Activated T-cell treated with anti-CD3 and anti-CD28 coated beads for 1 hour (primary cell): ENCODE results near the gene CDH4.

ENCODE experiments used
- DNase-seq: peaks from one replicate; pipeline ENCODE4 v3.0.0-alpha.2; 2020; ENCODE audit warnings: low read depth

CDH4 gene

DNA sequence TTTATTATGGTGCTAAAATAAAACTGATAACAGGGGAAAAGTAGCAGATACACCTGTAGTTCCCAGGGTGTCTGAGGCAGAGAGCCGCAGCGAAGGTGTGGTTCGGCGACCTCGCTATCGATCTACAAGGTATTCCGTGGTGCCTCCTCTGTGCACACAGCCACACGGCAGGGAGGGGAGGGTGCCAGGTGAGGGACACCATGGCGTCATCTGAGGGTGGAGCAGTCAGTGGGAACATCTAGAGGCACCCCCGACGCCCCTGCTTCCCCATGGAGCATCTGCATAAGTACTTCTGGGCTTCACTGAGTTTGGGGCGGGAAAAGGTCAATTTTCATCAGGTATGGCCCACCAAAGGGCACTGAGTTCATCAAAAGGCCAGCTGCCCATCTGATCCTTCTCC lies 570.3 kb downstream of the CDH4 start:
- no peak for DNase-seq

- DNase-seq: no peak
Observed at GRCh38 chr20:61823242-61823641, 571.2 kb downstream of the CDH4 start.

GRCh38 chr20:61828891-61829290 lies 576.8 kb downstream of the CDH4 start:
- DNase-seq: no peak

DNA sequence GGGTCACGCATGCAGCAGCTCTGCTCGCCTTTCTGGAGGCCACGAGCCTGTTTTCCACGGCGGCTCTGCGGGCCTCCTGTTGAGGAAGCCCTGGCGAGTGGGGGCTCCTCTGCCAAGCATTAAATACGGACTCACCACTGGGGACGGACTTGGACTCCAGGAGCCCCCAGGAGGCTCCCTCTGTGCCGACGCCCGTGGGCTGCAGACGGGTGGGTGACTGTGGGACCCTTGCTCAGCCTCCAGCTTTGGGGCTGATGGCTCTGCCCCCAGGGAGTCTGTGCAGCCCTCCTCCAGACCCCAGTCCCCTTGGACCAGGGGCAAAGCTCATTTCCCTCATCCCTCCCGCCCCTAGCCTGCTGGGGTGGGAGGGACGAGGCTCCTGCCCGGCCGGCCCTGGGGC lies 577.5 kb downstream of the CDH4 start:
- DNase-seq: no peak

- DNase-seq: no peak
Observed at GRCh38 chr20:61830241-61830930, 578.3 kb downstream of the CDH4 start.

- DNase-seq: no peak
Observed at GRCh38 chr20:61830991-61831390, 578.9 kb downstream of the CDH4 start.

DNA sequence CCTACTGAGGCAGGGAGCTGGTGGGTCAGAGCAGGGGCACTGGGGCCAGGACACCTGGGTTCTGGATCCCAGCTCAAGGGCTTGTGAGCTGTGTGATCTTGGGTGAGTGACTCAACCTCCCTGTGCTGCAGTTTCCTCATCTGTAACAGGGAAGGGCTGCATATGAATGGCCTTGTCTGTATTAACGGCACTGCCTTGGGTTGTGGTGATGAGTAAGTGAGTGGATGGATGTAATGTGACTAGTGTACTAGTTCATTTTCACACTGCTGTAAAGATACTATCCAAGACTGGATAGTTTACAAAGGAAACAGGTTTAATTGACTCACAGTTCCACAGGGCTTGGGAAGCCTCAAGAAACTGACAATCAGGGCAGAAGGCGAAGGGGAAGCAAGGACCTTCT lies 580.1 kb downstream of the CDH4 start:
- DNase-seq: no peak

DNA sequence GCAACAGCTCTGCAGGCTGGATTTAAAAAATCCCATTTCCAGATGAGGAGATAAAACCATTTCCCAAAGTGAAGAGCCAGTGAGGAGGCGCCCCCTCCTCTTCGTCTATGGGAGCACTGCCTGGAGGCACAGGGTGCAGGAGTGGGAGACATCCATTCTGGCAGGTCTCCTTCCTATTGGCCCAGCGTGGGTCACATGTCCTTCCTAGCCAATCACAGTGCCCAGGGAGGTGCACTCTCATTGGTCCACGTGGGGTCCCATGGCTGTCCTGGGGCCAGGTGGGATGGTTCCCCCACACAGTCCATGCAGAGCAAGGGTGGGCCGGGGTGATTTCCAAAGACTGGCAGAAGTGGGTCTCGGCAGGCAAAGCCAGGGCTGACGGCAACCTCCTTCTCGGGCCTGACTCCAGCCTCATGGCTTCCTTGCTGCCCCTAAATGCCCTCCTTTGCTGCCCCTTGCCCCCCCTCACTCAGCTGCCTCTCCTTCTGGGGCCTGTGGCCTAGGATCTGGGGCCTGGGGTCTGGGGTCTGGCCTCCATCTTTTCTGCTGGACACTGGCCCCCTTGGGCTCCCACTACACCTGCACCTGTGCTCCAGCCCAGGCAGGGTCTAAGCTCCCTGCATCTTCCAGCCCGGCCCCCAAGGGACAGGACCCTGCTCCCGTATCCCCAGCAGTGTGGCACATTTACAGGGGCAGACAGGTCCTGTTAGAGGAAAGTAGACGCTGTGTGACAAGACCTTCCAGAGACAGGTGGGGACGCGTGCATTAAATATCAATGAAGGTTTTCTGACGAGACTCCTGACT lies 581.9 kb downstream of the CDH4 start:
- no peak for DNase-seq

DNA sequence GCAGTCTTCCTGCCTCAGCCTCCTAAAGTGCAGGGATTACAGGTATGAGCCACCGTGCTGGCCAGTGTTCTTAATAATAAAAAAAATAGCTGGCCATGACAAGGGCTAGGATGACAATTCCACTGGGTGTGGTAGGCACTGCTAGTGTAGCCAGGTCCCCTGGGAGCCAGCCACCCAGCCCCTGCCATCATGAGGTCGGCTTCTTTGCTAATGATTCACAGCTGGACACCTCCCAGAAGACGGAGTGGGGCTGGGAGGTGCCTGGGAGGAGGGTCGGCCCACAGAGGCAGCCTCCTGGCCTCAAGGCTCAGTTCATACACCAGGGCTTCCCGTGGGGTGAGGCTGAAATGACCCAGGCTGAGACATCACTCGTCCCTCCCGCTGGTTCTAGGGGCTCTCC lies 583.2 kb downstream of the CDH4 start:
- DNase-seq: no peak

DNA sequence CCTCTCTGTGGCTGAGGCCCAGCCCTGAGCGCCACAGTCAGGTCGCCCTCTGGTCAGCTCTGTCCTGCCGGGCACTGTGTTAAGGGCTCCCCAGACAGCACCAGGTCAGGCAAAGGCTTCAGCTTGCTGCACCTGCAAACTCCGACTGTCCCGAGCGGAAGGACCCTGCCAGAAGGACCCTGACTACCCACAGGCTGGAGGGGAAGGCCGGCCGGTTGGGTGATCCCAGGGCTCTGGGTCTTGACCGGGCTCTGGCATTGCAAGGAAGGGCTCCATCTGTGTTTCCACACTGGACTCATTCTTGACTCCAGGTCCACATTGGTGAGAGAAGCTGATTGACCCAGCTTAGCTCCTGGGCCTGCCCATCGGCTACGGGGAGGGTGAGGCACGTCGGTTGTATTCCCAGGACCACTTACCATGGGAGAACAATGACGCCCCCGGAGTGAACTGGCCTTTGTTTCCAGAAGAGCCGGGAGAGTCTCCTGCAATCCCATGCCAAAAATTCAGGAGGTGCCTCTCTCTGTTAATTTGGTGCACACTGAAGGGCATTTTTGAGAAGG lies 583.8 kb downstream of the CDH4 start:
- no peak for DNase-seq

DNA sequence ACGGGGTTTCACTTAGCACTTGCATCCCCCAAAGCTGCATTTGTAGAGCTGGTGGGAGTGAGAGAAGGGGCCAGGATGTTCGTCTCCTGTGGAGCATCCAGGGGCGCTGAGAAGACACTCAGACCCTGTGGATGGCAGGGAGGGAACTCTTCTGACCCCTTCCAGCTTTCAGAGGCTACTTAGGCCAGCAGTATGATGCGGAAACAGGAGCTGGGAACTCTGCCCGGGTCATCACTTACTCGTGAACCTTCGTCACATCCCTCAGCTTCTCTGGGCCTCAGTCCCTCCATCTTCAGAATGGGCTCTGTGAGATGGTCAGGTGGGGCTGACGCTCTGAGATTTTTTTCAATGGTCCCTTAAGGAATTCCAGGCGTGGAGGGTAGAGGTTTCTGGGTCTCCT lies 585.1 kb downstream of the CDH4 start:
- DNase-seq: no peak

DNA sequence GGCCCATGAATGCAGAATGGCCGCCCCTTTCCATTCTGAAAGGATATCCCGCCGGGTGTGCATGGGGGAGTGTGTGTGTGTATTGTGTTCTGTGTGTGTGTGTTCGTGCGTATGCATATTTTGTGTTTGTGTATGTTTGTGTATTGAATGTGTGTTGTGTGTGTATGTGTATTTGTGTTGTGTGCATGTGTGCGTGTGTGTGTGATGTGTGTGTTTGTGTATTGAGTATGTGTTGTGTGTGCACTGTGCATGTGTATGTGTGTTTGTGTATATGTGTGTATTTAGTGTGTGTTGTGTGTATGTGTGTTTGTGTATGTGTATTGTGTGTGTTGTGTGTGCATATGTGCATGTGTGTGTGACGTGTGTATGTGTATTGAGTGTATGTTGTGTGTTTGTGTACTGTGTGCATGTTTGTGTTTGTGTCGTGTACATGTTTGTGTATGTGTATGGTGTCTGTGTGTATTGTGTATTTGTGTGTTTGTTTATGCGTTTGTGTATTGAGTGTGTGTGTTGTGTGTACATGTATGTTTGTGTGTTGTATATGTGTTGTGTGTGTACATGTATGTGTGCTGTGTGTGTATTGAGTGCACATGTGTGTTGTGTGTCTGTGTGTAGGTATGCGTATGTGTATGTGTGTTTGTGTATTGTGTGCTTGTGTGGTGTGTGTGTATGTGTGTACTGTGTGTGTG lies 587.3 kb downstream of the CDH4 start:
- DNase-seq: no peak

GRCh38 chr20:61839912-61840778 lies 588.1 kb downstream of the CDH4 start:
- no peak for DNase-seq

- no peak for DNase-seq
Observed at GRCh38 chr20:61840779-61841455, 588.9 kb downstream of the CDH4 start.

DNA sequence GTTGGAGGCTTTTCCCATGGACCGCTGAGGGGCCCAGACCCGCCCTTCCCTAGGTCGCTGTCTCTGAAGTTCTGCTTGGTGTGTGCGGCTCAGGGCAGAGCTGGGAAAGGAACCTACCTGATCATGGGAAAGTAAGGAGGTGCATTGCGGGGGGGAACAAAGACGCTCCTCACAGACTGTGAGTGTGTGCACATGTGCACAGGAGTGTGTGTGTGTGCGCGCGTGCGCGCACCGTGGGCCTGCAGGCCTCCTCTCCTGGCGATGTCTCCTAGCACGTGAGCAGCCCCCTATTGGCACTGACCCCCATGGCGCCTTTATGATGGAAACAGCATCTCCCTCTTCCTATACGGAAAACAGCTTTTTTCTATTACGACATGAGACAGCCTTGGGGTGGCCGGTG lies 589.5 kb downstream of the CDH4 start:
- no peak for DNase-seq

GRCh38 chr20:61841966-61842365 lies 589.9 kb downstream of the CDH4 start:
- DNase-seq: no peak

DNA sequence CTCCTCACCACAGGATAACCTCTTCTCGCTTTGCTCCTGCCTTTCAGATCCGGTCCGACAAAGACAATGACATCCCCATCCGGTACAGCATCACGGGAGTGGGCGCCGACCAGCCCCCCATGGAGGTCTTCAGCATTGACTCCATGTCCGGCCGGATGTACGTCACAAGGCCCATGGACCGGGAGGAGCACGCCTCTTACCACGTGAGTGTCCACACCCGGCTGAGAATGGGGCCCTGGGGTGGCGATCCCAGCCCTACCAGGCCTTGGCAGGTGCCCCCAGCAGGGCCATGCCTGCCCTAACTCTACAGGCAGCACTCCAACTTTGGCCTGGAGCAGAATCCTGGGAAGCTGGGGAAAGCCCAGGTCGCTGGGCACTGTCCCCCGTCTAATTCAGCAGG lies 592.6 kb downstream of the CDH4 start:
- no peak for DNase-seq

GRCh38 chr20:61845233-61845671 lies 593.2 kb downstream of the CDH4 start:
- no peak for DNase-seq

GRCh38 chr20:61846074-61846473 lies 594.0 kb downstream of the CDH4 start:
- DNase-seq: no peak

DNA sequence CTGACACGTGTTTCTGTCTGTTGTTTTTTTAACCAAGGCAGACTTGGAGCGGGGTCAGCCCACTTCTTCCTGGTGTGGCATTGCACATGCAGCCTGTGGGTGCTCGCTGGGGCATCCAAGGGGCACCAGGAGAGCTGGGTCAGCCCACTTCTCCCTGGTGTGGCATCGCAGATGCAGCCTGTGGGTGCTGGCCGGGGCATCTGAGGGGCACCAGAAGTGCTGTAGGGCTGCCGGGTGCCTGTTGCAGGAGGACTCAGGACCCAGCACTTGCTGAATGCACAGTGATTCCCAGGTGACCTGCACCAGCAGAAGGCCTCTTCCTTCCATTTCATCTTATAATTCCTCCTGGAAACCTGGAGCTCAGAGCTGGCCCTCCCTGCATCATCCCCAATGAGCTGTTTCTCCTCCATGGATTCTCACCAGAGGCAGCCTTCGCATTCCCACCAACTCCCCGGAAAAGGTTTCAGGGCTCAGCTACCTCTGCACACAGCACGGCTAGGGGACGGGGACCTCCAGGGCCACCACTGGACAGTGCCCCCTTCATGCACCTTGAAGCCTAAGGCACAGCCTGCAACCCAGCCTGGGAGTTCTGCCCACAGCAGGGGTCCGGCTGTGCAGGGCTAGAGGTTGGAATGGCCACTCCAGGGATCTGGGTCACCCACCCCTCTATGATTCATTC lies 594.8 kb downstream of the CDH4 start:
- no peak for DNase-seq

DNA sequence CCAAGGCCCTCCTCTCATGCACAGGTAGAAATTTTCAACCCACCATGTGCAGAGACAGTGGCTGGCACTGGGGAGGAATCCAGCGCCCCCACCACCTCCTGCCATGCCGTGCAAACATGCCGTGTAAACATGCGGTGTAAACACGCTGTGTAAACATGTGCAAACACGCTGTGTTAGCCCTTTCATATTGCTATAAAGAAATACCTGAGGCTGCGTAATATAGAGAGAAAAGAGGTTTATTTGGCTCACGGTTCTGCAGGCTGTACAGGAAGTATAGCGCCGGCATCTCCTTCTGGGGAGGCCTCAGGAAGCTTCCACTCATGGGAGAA lies 595.3 kb downstream of the CDH4 start:
- DNase-seq: no peak
